NCI-H524 (cell line): ENCODE data around the gene BAG1.

ENCODE experiments used
- DNase-seq, 2 experiments: peaks; one replicate each; lab custom pipeline; 2025; lab: John Stamatoyannopoulos, UW

Gene BAG1

DNA sequence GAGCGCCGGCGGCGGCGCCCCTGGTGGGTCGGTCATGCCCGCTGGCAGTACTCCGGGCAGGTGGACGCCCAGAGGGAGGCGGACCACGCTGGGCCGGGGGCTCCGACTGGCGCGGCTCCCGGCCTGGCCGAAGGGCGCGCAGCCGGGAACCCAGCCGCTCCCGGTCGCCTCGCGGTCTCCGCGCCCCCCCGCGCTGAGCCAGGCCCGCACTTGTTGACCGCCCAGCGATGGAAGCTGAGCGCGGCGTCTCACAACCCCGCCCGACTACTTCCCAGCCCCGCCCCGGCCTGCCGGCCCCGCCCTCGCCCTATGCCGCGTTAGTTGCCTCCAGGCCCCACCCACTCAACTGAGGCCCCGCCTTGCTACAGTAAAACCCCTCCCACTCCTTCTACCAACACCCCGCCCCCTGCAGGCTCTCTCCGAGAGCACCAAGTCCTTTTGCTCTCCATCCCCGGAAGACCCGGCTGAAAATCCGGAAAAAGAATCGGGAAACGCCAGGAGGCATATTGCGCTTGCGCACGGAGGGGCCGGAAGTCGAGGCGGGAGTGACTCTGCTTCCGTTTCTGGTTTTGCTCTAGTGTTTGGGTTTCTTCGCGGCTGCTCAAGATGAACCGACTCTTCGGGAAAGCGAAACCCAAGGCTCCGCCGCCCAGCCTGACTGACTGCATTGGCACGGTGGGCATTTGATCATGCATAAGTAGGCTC, at the start of gene BAG1, which contains the start of gene CHMP5:
TSS of gene BAG1 (minus strand) at position 236 of the 705 bp plus-strand sequence.
TSS of gene CHMP5 (plus strand) at position 577 of the 705 bp plus-strand sequence. CDS start at position 607, 30 bp downstream.
- peak; percentile 97 to 99 for DNase-seq

DNA sequence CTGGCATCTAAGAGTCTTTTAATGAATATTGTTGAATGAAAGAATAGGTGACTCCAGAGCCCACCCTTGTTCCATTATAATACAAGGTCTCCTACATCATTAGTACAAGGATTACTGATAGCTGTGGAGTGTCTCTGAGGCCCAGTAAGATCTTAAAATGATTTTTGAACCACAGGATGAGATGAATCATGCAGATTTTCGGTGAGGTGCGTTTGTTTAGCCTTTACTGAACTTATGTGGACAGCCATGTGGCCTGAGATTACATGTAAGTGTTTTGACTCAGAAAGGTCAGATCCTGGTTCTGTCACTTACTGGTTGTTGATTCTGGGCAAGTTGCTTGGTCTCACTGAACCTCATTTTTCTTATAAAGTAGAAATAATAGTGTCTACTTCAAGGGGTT, 47.4 kb upstream of the BAG1 start:
- no peak for DNase-seq

DNA sequence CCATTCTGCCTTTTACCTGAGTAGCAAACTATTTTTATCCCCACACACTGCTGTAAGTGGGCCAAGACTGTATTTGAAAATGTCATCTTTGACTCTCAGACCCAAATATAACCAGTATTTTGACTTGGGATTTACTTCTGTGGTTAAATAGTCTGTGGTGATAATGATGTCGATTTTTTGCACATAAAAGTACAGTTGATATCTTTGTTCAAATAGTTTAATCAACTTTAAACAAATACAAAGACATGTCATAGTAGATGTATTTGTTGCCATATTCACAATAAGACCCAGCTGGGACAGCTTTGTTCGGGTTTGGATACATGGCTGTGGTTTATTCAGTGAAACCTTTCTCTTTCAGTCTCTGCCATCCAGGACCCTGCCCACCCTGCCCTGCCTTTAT, 46.2 kb upstream of the BAG1 start:
- DNase-seq = no peak

DNA sequence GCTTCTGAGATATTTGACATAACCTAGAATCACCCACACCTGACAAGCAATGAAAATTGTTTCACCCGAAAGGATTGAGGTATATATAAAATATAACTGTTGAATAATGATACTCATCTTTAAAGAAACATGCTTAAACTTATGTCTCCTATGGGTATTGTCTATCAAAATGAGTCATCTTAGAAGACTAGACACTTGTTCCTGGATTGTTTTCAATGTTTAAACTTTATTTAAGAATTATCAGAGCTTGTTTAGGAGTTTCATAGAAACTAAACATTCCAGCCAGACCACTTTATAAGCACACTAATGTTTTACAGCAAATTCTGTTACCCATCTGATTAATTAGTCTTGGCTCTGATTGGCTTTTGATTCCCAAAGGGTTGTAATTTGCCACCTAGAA, 45.4 kb upstream of the BAG1 start:
- DNase-seq = no peak

DNA sequence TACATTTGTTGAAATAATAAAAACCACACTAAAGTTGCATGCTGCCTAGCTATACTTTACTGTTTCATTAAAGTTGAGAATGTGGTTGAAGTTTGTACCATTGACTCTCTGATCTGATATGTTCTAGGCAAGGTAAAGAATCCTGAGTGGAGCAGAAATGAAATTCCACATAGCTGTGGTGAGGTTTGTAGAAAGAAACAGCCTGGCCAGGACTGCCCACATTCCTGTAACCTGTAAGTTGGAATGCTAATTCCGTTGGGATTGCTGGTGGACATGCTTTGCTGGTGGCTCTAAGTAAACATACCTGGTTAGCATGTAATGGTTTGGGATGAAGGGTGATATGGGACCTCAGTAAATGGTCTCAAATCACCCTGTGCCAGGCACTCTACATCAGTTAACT, 42.6 kb upstream of the BAG1 start:
- no peak for DNase-seq

DNA sequence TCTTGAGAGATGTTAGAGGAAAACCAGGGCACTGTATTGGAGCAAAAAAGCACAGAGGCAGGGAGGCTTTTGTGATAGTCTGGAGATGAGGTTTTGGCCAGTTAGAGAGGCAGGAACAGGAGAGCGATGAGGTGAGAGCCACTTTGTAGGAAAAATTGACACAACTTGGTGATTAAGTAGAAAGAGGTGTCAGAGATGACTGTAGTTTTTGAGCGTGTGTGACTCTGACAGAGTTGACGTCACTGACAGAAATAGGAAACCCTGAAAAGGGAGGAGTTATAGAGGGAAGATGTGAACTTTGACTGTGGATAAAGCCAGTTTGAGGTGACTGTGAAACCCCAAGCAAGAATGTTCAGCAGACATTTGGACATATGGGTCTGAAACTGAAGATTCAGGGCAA, 41.5 kb upstream of the BAG1 start:
- DNase-seq = no peak

DNA sequence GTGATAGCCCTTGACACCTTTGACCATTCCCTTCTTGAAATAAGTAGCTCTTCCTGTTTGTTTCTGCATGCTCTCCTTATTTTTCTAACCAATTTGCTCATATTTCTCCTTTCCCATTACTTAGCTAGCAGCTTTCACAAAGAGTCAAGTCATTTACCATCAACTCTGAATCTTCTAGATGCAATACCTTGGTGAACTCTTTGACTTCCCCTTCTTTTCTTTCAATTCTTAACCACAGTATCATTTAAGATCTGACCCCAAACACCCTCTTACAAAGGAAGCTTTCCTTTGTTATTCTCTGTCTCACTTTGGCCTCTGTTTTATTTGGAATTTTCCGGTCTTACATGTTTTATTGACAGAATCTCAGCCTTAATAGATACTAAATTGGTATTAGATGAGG, 39.9 kb upstream of the BAG1 start:
- DNase-seq = no peak

DNA sequence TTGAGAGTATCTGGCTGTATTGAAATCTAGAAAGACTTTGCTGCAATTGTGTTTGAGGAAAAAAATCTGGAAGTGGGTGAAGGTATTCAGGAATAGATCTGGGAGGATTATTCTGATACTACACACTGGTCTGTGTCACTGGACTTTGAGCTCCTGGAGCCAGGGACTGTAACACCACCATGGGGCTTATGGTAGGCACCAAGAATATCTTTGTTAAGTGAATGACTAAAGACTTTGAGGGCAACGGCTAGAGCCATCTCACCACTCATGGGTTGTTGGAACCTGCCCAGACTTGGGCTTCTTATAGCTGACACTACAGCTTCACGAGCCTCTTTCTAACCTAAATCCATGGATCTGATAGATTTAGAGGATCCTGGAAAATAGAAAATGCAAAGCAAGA, 36.0 kb upstream of the BAG1 start:
- no peak for DNase-seq

DNA sequence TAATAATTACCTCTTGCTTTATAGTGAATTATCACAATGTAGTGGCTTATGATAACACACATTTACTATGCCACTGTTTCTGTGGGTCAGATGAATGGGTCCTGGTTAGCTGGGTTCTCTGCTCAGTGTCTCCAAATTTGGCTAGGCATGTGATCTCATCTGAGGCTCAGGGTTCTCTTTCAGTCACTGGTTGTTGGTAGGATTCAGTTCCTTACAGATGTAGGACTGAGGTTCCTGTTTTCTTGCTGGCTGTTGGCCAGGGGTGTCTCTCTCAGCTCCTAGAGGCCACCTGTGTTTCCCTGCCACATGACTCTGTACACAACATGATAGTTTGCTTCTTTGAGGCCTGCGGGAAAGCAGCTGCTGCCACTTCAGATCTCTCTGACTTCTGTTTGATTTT, 32.9 kb upstream of the BAG1 start:
- DNase-seq = peak; percentile 2 to 80

DNA sequence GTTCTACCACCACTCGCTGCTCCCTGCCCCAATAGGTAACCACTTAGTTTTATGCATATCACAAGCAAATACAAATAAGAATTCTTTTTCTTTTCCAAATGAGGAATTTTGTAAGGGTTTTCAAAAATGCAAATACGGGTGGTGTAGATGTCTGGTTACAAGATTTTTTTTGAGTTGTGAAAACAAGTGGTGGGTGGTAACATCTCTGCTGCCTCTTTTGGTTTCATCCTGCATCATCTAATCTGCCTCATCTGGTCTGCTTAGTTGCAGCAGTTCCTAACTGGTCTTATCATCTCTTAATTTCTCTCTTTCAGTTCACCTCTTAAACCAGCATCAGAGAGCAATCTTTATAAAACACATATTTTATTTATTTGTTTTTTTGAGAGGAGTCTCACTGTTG, 31.1 kb upstream of the BAG1 start:
- no peak for DNase-seq

DNA sequence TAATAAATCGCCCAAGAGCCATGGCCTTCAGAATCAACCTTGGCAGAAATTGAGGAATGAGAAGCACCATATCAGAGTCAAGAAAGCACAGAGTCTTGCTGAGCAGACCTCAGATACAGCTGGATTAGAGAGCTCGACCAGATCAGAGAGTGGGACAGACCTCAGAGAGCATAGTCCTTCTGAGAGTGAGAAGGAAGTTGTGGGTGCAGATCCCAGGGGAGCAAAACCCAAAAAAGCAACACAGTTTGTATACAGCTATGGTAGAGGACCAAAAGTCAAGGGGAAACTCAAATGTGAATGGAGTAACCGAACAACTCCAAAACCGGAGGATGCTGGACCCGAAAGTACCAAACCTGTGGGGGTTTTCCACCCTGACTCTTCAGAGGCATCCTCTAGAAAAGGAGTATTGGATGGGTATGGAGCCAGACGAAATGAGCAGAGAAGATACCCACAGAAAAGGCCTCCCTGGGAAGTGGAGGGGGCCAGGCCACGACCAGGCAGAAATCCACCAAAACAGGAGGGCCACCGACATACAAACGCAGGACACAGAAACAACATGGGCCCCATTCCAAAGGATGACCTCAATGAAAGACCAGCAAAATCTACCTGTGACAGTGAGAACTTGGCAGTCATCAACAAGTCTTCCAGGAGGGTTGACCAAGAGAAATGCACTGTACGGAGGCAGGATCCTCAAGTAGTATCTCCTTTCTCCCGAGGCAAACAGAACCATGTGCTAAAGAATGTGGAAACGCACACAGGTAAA, 30.3 kb upstream of the BAG1 start:
- DNase-seq = no peak

DNA sequence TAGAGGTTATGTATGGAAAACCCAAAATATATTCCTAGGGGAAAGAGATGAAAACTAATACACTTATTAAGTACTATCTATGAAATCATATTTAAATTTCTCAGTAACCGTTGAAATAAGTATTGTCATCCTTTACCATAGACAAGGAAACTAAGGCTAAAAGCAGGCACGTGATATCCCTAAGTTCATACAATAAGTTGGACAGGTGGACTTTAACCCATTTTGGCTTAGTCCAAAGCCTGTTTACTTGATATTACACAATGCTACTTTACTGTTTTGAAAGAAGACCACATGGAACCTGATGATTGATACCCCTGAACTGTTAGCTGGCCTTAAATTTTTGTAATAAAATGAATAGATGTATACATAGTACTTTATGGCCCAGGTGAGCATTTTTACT, 29.3 kb upstream of the BAG1 start:
- no peak for DNase-seq

DNA sequence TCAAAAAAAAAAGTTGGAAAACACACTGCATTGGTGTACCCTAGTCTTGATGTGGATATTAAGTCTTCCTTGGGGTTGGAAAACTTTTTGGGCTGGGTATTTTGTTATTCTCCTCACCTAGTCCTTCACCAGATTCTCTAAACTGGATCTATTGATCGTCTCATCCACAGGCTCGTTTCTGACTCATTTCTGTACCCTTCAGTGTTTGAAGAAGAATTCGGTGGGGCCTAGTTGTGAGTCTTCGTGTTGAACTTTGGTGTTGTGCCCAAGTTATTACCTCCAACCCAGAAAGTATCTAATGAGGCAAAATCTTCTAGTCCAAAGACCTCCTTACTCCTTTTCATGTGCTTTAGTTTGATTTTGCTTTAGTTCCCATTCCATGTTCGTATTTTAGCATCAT, 27.4 kb upstream of the BAG1 start:
- DNase-seq = no peak

DNA sequence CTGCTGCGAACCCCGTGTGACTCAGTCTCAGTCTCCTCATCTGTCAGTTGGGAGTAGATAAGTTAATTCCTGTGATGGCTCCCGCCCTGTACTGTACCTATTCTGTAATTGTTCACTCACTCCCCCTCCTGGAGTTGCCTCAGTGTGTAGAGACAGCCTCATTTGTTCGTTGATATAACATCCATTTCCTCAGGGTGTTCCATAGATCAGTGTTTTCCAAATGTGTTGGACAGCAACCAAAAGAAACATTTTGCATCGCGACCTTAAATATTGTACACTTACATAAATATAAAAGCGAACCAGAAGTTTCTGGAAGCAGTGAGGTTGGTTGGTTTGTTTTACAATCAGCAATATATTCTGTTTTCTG, 26.5 kb upstream of the BAG1 start:
- DNase-seq = no peak

DNA sequence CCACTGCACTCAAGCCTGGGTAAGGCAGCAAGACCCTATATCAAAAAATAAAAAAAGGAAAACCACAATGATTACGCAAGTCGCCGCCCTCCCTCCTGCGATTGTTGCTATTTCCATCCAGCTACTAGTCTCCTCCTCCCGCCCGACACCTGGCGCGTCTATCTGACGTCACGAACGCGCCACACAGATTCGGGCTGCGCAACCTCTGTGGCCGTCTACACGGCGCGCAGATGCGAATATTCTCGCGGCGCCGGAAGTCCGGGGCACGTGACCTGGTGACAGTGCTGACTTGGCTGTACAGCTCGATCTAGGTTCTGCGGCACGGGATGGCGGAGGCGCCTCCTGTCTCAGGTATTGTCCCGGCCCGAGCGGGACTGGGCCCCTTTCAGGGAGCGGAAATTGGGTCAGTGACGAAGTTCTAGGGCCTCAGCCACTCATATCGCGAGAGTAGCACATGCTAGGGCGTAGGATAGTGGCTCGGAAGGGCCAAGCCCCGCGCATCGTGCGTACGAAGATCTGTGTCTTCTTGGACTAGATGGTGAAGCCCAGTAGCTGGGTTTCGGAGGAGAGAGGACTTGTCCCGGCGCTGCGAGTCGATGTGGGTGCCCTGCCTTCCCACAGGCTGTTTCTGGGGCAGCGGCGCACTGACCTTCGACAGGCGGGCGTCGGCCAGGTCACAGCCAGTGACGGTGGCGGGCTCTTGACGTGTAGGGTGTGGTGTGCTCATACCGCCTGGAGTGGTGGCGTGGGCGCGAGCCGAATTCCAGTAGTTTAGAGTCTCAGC, 25.9 kb upstream of the BAG1 start, which contains the start of gene NFX1:
TSS of gene NFX1 (plus strand) at position 270 of the 784 bp plus-strand sequence. CDS start at position 327, 57 bp downstream.
- peak; percentile 86 to 94 for DNase-seq

DNA sequence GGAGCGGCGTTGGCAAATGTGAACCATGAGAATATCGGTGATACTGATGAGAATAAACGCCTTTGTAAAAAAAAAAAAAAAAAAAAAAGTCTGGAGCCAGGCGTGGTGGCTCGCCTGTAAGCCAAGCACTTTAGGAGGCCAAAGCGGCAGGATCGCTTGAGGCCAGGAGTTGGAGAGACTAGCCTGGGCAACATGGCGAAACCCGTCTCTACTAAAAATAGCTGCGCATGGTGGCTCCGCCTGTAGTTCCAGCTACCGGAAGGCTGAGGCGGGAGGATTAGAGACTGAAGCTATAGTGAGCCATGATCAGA, 25.4 kb upstream of the BAG1 start:
- no peak for DNase-seq

DNA sequence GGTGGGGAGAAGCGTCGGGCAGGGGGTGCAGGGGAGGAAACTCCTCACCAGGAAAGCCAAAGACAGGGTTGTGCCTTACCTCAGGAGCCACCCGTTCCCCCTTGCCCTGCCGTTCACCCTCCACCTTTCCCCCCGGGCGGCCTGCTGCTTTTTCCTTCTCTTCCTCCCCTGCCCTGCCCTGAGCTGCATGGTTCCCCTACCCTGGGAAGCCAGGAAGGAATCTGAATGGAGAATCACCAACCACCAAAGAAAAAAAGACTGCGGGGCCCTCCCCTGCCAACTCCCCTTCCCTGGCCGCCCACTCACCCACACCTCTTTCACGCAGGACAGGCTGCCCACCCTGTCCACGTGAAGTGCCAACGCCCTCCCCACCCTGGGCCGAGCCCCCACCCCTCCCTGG, 25.0 kb upstream of the BAG1 start:
- DNase-seq = no peak

DNA sequence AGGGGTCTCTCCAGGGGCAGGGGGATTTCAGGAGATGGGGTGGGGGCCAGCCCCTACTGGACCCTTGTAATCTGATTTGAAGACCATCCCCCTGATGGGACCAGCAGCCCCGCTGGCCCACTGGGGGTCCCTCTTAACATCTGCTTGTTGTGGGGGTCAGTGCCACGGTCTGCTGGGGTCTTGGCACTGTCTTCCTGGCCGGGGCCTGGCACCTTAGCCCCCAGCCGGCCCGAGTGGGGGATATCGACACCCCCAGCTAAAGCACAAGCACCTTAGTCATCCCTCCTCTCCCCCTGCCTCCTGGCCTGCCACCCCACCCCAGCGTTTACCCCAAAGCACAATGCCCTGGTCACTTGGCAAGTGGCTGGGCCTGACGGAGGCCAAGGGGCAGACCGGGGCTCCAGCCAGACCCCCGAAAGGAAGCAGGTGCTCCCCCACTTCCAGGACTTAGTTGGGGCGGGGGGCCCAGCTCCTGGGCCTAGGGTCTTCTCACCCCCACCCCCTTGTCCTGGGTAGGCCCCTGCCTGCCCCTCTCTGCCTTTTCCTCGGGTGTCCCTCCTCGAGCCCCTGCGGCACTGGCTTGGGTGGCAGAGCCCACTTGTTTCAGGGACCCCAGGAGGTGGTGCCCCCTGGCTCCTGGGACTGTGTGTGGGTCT, 24.4 kb upstream of the BAG1 start:
- DNase-seq = no peak

DNA sequence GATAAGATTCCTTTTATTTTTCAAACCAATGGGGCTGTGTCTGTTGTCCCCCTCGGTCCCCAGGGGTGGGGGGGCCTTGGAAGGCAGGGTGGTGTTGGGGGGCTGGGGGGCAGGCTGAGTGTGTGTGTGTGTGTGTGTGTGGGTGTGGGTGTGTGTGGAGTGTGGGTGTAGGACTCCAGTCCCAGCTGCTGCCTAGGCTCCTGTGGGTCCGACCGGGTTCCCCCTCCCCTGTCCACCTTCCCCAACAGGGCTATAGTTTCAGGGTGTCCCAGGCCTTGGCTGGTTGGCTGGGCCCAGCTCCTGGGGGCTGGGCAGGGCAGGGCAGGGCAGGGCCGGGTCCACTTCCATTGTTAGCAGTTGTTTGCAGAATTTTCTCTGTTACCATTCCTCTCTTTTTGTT, 23.7 kb upstream of the BAG1 start:
- DNase-seq = no peak

DNA sequence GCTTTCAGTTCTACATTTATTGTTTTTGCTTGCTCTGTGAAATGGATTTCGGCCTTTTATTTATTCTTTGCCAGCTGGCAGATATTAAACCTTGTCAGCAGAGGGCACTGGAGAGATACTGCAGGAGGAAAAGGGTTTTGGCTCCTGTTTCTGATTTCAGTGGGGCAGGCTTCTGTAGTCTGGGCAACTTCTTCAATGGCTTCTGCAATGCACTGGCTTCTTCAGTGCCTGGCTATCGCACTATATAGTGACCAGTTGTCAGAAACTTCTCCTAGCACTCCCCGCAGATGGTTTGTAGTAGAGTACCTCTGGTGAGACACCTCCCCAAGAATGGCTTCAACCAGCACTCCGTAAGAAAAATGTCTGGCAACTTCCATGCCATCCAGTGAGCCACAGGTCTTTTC, 22.6 kb upstream of the BAG1 start:
- peak; percentile 8 to 57 for DNase-seq

DNA sequence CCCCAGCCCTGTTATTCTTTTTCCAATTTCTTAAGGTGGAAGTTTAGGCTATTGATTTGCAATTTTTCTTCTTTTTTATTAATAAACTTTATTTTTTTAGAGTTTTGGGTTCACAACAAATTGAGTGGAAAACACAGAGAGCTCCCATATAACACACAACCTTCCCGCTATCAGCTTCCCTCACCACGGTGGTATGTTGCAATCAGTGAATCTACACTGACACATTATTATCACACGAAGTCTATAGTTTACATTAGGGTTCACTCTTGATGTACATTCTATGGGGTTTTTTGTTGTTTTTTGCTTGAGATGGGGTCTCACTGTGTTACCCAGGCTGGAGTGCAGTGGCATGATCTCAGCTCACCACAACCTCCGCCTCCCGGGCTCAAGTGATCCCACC, 21.0 kb upstream of the BAG1 start:
- no peak for DNase-seq

DNA sequence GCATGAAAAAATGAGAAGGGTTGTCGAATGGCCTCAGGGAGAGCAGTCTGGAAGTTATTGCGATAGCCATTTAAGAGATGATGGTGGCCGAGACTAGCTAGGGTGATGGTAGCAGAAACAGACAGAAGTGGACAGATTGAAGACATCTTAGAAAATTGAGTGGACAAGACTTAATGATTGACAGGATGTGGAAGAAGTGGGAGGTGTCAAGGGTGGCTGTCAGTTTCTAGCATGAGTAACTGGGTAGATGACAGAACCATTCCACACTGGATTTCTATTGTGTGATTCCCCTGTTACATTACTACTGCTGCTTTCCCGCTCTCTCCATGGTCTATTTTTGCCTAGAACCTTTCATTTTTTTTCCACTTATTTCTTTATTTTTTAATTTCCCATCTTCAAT, 13.0 kb upstream of the BAG1 start:
- DNase-seq = no peak

DNA sequence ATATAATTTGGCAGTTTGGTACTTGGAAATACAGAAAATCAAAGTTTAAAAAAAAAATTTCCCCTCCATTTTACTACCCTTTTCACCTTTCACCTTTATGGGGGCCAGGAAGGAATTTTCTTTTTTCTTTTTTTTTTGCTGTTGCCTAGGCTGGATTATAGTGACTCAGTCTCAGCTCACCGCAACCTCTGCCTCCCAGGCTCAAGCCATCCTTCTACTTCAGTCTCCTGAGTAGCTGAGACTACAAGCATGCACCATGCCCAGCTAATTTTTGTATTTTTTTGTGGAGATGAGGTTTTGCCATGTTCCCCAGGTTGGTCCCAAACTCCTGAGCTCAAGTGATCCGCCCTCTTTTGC, 9.4 kb upstream of the BAG1 start:
- no peak for DNase-seq
